Neural cell (in vitro differentiated cells): Measurements from ENCODE around the gene WARS2.

ENCODE experiments used
- EP300 ChIP-seq: fragments of 450-650 bp; conservative IDR thresholded peaks from 2 replicates; pipeline ENCODE4 v1.6.1; 2014; ENCODE audit warnings: antibody characterized with exemption, mild to moderate bottlenecking, moderate library complexity; ENCODE audit not compliant: poor library complexity, severe bottlenecking
- EZH2 ChIP-seq: fragments of 200-600, 300-800 bp; shearing (Covaris generic), sonication (generic); IDR thresholded peaks from 2 replicates; pipeline ENCODE4 v1.6.1; 2014; ENCODE audit warnings: antibody characterized with exemption, low read length, borderline replicate concordance, mild to moderate bottlenecking; ENCODE audit not compliant: insufficient read depth, poor library complexity, severe bottlenecking
- MXI1 ChIP-seq: fragments of 450-650 bp; conservative IDR thresholded peaks from 2 replicates; pipeline ENCODE4 v1.6.1; 2014; ENCODE audit warnings: antibody characterized with exemption, mild to moderate bottlenecking; ENCODE audit not compliant: poor library complexity, severe bottlenecking

DNA sequence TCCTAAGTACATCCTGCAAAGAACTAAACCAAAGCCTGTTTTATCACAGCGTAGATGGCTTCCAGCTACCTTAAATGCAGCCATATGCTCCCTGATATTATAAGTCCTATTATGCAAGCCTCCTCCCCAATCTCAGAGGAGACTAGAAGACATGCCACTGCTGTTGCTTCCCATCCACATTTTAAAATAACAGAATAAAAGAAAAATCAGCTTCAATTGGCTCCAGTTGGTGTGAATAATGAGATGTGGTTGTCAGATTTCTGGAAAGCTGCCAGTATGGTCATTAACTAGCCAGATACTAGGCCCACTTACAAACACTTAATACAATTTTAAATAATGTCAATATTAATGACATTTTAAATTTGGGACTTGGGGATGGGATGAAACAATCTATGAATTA is 25.7 kb downstream of the WARS2 start:
- no peak for TF ChIP-seq MXI1
- no peak for TF ChIP-seq EZH2
- no peak for TF ChIP-seq EP300
